D721Med (cell line): ENCODE results near the gene MOB3B.
A peak's percentile ranks its signal among the peaks of the same experiment; 100 is the strongest.

Experiments used
- DNase-seq: peaks from one replicate; pipeline ENCODE4 v3.0.0; 2011; ENCODE audit warnings: low spot score; ENCODE audit not compliant: insufficient read length
- FAIRE-seq: peaks from 2 replicates; lab custom pipeline; 2011; peaks lifted over from hg19 to GRCh38; lab: Jason Lieb, UNC
- TF ChIP-seq, protein P1 (sequence below): IDR thresholded peaks from 2 replicates; pipeline ENCODE4 v1.5.1; 2012; ENCODE audit warnings: mild to moderate bottlenecking, control low read depth; ENCODE audit not compliant: insufficient read depth; ENCODE audit errors: missing control alignments

The MOB3B gene

DNA sequence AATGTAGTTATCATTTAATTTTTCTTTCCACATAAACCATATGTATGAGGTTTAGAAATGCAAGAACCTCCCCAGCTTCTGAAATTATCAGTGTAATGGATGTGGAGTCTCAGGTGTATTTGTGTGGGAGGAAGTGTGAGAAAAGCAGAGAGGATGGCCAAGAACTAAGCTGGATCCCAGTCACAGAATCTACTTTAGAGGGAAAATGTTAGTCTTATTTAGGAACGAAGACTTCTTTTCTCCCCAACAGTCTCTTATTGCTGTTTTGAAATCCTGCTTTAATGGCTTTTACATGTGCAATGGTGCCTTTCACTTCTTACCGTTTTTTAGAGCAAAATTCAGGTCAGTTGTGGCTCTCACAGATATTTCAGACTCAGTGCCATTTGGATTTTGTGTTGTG lies 235.6 kb downstream of the MOB3B start:
- FAIRE-seq = peak; percentile 90

DNA sequence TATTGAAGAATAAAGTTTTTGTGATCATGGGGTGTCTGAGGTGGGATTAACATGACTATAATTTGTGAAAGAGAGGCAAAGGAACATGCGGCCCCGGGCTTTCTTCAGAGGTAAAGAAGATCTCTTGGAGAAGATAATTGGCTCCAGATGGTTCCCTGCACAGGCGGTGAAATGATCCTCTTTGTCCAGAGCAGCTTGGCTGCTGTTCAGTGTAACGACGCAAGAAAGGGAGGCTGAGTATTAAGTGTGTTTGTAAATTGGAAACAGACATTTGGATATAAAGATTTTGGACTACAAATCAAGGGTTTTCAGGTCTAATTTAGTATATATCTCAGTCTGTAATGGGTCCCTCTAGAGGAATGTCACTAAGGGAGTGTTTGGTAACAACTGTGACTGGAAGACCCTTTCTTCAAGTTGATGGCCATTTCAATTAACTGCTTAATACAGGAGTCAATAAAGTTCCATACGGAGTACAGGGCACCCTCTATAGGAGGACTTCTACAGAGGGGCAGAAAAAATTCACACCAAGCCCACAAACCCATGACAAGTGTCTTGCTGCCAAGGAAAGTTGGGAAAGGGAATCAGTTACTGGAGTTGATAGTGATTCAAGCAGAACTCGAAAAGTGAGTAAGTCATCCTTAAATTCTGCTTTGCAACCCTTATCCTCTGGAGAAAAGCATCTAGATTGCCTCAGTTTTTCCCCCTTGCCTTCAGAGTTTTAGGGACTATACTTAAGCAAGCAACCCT lies 236.8 kb downstream of the MOB3B start:
- TF ChIP-seq, protein P1, sequence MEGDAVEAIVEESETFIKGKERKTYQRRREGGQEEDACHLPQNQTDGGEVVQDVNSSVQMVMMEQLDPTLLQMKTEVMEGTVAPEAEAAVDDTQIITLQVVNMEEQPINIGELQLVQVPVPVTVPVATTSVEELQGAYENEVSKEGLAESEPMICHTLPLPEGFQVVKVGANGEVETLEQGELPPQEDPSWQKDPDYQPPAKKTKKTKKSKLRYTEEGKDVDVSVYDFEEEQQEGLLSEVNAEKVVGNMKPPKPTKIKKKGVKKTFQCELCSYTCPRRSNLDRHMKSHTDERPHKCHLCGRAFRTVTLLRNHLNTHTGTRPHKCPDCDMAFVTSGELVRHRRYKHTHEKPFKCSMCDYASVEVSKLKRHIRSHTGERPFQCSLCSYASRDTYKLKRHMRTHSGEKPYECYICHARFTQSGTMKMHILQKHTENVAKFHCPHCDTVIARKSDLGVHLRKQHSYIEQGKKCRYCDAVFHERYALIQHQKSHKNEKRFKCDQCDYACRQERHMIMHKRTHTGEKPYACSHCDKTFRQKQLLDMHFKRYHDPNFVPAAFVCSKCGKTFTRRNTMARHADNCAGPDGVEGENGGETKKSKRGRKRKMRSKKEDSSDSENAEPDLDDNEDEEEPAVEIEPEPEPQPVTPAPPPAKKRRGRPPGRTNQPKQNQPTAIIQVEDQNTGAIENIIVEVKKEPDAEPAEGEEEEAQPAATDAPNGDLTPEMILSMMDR = no peak
- peak; percentile 80 for FAIRE-seq
- no peak for DNase-seq

More for the DNA sequence above, 235.6 kb downstream of the MOB3B start:
- no peak for DNase-seq
- TF ChIP-seq, protein P1 = no peak

DNA sequence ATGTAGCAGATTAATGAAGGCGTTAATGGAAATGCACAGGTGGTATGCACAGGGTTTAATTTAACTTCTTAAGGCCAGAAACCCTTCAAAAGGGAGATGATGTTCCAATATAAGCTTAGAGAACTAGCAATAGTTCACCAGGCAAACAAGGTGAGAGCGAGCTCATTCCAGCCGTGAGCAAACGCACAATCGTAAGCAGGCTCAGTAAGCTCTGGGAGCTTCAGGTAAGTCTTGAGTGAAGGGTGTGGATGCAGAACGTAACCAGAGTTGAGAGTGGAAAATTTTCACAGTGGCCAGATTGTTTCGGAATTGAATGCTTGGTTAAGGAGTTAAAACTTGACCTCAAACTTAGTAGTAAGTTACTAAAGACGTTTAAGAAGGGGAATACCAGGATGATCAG lies 238.3 kb downstream of the MOB3B start:
- TF ChIP-seq, protein P1 = no peak
- FAIRE-seq (no peak), DNase-seq (no peak)

DNA sequence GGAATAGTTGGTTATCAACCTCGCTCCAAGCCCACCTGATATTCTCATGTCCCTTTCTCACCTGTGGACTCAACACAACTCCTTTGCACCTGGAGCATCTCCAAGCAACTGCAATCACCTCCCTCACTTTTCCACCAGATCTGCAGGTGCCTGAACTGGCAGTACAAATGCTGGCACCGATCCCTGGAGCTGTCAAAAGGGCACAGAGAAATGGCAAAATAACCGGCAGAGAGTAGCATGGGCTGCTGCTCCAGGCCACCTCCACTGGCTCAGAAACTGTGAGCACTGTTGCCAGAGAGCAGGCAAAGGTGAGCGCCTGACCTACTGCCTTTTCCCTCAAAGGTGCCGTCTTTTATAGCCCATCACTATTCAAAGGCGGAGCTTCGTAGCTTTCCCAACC lies 247.3 kb downstream of the MOB3B start:
- TF ChIP-seq, protein P1 = no peak
- DNase-seq = no peak
- no peak for FAIRE-seq

DNA sequence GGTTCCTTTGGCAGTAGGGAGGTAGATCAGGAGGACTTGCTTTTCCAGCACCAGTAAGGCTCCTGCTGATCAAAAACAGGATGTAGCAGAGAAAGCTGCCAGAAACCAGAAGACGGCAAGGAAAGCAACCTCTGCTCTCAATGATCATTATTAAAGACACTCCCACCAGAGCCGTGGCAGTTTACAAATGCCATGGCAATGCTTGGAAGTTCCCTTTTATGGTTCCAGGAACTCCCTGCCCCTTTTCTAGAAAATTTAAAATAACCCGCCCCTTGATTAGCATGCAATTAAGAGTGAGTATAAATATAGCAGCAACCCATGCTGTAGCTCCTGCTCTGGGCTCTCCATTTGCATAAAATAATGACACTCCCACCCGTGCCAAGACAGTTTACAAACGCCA lies 248.8 kb downstream of the MOB3B start:
- TF ChIP-seq, protein P1 = no peak
- DNase-seq = no peak
- no peak for FAIRE-seq

DNA sequence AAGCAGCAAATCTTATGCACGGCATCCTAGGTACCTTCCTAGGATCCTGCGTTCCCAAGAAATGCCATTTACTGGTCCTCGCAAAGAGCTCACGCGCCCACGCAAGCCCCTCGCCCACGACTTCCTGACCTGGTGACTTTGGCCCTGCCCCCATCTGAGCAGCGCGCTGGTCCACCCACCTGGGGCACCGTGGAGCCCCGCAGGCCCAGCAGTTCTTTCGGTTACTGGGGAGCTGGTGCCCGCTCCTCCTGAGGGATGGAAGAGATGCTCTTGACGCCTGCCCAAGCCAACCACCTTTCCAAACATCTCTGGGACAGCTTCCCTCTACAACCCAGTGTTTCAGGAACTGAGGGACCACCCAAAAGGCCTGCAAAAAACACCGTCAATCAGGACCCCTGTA lies 249.4 kb downstream of the MOB3B start:
- no peak for DNase-seq
- TF ChIP-seq, protein P1 = no peak
- FAIRE-seq = no peak

DNA sequence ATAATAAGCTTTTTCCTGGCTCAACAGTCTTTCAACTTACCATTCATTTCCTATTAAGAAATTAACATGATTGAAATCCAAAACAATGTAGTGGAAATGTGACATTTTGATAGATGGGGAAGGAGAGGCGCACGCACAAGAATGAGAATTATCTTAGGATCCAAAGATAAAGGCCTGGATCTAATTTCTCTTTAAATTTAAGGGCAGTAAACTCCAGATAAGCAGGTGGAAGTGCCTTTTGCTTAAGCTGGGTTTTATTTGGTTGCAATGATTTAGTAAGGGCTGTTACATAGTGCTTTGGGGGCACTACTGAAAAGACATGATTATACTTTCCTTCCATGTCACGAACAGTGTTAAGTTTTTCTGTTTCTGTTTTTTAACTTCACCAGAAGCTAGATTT lies 250.0 kb downstream of the MOB3B start:
- no peak for DNase-seq
- TF ChIP-seq, protein P1 = no peak
- no peak for FAIRE-seq
